ENCODE results near the gene TBX1.

The TBX1 gene

DNA sequence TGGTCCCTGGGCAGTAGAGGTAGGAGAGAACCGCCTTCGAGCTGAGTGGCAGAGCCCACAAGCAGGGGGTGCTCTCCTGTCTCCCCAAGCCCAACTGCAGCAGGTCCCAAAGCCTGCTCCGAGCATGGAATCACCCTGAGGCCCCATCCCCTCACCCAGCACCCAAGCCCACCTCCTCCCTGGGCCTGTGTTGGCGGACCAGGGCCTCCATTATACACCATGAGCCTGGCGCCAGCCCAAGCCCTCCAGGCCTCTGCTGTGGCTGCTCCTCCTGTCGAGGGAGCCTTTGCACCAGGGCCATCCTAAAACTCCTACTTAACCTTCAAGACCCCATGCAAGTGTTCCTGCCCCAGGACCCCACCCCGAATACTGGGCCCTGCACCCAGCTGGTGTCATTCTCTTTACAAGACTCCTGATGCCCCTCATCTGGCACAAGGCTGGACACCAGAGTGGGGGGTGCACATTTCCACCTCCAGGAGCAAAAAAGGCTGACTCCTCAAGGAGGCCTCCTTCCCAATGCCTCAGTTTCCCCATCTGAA, 20.6 kb upstream of the TBX1 start:
- Histone ChIP-seq H4K20me1 (ENCODE audit: insufficient read depth, low read length) (no peaks in the 10 kb centered on the region), H3K4me1 (ENCODE audit: insufficient read depth, low read length) (no peaks in the 10 kb centered on the region), H3K9me3 (ENCODE audit: insufficient read depth, low read length, severe bottlenecking) (no peaks in the 10 kb centered on the region), H3K4me2 (ENCODE audit: insufficient read depth, low read length) (no peak overlapping the region), H3K27ac (ENCODE audit: low read length) (no peak overlapping the region), H3K27me3 (ENCODE audit: insufficient read depth, low read length, poor library complexity) (no peaks in the 10 kb centered on the region), H3K9ac (ENCODE audit: low read depth, low read length) (no peak overlapping the region), H2AFZ (ENCODE audit: low read depth, low read length) (no peak overlapping the region), H3K4me3 (ENCODE audit: low read depth in 1 of 2, low read length in 2 of 2) (no peak overlapping the region), H3K79me2 (ENCODE audit: insufficient read depth, low read length) (no peaks in the 10 kb centered on the region), H3K36me3 (ENCODE audit: insufficient read depth, low read length) (no peaks in the 10 kb centered on the region)
- ATAC-seq (ENCODE audit: insufficient read depth, low read depth) (no peak), DNase-seq (no peak)
- TF ChIP-seq EZH2 (IDR thresholded peaks at IDR 0.05; ENCODE audit: borderline replicate concordance, low read depth, low read length, severe bottlenecking), result no peak
- TF ChIP-seq, protein P1, sequence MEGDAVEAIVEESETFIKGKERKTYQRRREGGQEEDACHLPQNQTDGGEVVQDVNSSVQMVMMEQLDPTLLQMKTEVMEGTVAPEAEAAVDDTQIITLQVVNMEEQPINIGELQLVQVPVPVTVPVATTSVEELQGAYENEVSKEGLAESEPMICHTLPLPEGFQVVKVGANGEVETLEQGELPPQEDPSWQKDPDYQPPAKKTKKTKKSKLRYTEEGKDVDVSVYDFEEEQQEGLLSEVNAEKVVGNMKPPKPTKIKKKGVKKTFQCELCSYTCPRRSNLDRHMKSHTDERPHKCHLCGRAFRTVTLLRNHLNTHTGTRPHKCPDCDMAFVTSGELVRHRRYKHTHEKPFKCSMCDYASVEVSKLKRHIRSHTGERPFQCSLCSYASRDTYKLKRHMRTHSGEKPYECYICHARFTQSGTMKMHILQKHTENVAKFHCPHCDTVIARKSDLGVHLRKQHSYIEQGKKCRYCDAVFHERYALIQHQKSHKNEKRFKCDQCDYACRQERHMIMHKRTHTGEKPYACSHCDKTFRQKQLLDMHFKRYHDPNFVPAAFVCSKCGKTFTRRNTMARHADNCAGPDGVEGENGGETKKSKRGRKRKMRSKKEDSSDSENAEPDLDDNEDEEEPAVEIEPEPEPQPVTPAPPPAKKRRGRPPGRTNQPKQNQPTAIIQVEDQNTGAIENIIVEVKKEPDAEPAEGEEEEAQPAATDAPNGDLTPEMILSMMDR (IDR thresholded peaks at IDR 0.05; ENCODE audit: borderline replicate concordance, extremely low read depth, low read length, poor library complexity, severe bottlenecking), result no peak

DNA sequence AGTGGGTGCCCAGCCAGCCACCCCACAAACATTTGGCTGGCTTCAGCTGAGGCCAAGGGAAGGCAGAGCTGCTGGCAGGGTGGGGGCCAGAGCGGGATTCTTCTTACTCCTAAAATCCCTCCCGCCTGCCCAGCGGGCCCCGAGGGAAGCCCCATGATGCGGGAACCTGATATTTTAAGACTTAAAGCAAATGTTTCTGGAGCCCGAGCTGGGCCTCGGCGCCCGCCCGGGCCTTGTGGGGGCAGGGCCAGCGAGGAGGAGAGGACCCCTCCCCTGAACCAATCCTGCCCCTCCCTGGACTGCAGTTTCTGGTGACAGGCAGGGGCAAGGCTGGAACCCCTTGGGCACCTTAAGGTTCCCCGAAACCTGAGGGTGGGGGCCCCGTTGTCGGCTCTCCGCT, 20.0 kb upstream of the TBX1 start:
- Histone ChIP-seq H3K27me3 (ENCODE audit: insufficient read depth, low read length, poor library complexity) (no peaks in the 10 kb centered on the region), H3K4me3 (ENCODE audit: low read depth in 1 of 2, low read length in 2 of 2) (no peak overlapping the region), H2AFZ (ENCODE audit: low read depth, low read length) (no peak overlapping the region), H3K79me2 (ENCODE audit: insufficient read depth, low read length) (no peaks in the 10 kb centered on the region), H3K9me3 (ENCODE audit: insufficient read depth, low read length, severe bottlenecking) (no peaks in the 10 kb centered on the region), H3K4me2 (ENCODE audit: insufficient read depth, low read length) (no peak overlapping the region), H3K27ac (ENCODE audit: low read length) (no peak overlapping the region), H3K36me3 (ENCODE audit: insufficient read depth, low read length) (no peaks in the 10 kb centered on the region), H3K9ac (ENCODE audit: low read depth, low read length) (no peak overlapping the region), H4K20me1 (ENCODE audit: insufficient read depth, low read length) (no peaks in the 10 kb centered on the region), H3K4me1 (ENCODE audit: insufficient read depth, low read length) (no peaks in the 10 kb centered on the region)
- TF ChIP-seq EZH2 (IDR thresholded peaks at IDR 0.05; ENCODE audit: borderline replicate concordance, low read depth, low read length, severe bottlenecking), result no peak
- TF ChIP-seq, protein P1 (IDR thresholded peaks at IDR 0.05; ENCODE audit: borderline replicate concordance, extremely low read depth, low read length, poor library complexity, severe bottlenecking), result no peak
- DNase-seq, result no peak
- no peak for ATAC-seq (ENCODE audit: insufficient read depth, low read depth)

DNA sequence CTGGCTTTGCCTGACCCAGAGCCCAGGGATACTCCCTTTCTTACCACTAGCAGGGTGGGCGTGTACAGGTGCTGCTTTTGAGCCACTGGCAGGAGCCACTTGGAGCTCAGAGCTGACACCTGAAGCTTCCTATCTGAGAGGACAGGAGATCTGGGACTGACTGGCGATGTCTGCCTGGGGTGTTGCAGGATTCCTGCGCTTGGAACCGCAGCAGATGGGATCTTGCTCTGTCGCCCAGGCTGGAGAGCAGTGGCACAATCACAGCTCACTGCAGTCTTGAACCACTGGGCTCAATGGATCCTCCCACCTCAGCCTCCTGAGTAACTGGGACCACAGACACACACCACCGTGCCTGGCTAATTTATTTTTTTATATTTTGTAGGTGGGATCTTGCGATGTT, 19.5 kb upstream of the TBX1 start:
- Histone ChIP-seq H3K4me1 (ENCODE audit: insufficient read depth, low read length) (no peaks in the 10 kb centered on the region), H3K27me3 (ENCODE audit: insufficient read depth, low read length, poor library complexity) (no peaks in the 10 kb centered on the region), H3K4me2 (ENCODE audit: insufficient read depth, low read length) (no peak overlapping the region), H3K79me2 (ENCODE audit: insufficient read depth, low read length) (no peaks in the 10 kb centered on the region), H3K36me3 (ENCODE audit: insufficient read depth, low read length) (no peaks in the 10 kb centered on the region), H3K9ac (ENCODE audit: low read depth, low read length) (no peak overlapping the region), H2AFZ (ENCODE audit: low read depth, low read length) (no peak overlapping the region), H4K20me1 (ENCODE audit: insufficient read depth, low read length) (no peaks in the 10 kb centered on the region), H3K27ac (ENCODE audit: low read length) (no peak overlapping the region), H3K4me3 (ENCODE audit: low read depth in 1 of 2, low read length in 2 of 2) (no peak overlapping the region), H3K9me3 (ENCODE audit: insufficient read depth, low read length, severe bottlenecking) (no peaks in the 10 kb centered on the region)
- no peak for DNase-seq
- TF ChIP-seq EZH2 (IDR thresholded peaks at IDR 0.05; ENCODE audit: borderline replicate concordance, low read depth, low read length, severe bottlenecking), result no peak
- TF ChIP-seq, protein P1 (IDR thresholded peaks at IDR 0.05; ENCODE audit: borderline replicate concordance, extremely low read depth, low read length, poor library complexity, severe bottlenecking), result no peak
- ATAC-seq (ENCODE audit: insufficient read depth, low read depth), result no peak

All from DND-41 (cell line).